GM12873 (cell line): ENCODE measurements around the gene EML4.

Experiments used
- TF ChIP-seq, protein P1 (sequence below): IDR thresholded peaks from 2 replicates; pipeline ENCODE4 v1.5.1; 2012; ENCODE audit warnings: low read depth, mild to moderate bottlenecking, moderate library complexity, low read length, control low read depth; ENCODE audit not compliant: insufficient read depth; ENCODE audit errors: missing control alignments

The EML4 gene

DNA sequence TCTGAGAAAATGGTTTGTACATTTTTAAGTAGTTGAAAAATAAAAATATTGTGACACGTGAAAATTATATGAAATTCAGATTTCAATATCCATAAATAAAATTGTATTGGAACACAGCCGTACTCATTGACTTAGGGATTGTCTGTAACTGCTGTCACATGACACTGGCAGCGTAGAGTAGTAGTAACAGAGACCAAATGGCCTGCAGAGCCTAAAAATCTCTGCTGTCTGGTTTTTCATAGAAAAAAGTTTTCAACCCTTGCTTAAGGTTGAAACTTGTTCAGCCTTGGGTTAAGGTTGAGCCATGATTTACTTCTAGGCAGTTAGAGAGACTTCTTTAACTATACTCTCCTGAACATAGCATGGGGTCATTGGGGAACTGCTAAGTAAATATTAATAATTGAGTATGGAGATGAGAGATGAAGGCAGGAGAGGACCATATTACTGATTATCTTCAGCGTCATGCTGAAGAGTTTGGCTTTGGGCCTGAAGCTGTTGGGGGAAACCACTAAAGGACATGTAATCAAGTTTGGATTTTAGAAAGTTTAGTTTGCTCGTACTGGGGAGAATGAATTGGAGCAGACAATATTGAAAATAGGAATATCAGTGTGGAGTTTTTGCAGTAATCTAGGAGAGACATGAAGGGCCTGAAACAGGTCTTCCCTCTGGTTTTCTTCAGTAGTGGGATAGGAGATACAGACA lies 16.2 kb downstream of the EML4 start:
- TF ChIP-seq, protein P1, sequence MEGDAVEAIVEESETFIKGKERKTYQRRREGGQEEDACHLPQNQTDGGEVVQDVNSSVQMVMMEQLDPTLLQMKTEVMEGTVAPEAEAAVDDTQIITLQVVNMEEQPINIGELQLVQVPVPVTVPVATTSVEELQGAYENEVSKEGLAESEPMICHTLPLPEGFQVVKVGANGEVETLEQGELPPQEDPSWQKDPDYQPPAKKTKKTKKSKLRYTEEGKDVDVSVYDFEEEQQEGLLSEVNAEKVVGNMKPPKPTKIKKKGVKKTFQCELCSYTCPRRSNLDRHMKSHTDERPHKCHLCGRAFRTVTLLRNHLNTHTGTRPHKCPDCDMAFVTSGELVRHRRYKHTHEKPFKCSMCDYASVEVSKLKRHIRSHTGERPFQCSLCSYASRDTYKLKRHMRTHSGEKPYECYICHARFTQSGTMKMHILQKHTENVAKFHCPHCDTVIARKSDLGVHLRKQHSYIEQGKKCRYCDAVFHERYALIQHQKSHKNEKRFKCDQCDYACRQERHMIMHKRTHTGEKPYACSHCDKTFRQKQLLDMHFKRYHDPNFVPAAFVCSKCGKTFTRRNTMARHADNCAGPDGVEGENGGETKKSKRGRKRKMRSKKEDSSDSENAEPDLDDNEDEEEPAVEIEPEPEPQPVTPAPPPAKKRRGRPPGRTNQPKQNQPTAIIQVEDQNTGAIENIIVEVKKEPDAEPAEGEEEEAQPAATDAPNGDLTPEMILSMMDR, result no peak

DNA sequence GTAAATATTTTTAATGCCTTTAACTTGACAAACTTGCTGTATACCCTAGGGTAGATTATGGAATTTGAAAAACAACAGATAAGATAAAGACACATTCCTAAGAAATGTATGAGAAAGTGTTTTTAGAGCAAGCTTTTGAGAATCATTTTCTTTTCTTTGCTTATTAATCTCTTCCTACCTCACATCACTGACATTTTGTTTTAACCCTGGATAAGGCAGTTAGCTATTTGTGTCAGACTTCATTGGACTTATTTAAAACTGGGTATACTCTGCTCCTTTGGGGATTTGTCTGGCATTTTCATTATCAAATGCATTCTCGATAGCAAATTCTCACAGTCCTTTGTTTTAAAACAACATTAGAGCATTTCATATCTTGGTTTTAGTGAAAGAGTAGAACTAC lies 17.2 kb downstream of the EML4 start:
- TF ChIP-seq, protein P1, result no peak

DNA sequence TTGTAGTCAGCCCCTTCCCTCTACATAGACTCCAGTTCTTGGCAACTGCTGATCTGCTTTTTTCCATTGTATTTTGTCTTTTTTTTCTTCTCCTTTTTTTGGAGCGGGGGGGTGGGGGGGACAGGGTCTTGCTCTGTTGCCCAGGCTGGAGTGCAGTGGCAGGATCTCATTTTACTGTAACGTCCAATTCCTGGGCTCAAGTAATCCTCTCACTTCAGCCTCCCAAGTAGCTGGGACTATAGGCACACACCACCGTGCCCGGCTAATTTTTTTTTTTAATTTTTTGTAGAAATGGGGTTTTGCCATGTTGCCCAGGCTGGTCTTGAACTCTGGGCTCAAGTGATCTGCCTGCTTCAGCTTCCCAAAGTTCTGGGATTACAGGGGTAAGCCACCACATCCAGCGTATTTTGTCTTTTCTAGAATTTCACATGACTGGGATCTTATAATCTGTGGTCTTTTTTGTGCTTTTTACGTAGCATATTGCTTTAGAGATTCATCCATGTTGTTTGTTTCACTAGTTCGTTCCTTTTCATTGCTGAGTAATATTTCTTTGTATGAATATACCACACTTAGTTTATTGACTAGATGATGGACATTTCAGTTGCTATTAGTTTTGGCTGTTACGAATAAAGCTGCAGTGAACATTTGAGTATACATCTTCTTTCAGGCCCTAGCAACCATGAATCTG lies 17.9 kb downstream of the EML4 start:
- TF ChIP-seq, protein P1, result no peak

DNA sequence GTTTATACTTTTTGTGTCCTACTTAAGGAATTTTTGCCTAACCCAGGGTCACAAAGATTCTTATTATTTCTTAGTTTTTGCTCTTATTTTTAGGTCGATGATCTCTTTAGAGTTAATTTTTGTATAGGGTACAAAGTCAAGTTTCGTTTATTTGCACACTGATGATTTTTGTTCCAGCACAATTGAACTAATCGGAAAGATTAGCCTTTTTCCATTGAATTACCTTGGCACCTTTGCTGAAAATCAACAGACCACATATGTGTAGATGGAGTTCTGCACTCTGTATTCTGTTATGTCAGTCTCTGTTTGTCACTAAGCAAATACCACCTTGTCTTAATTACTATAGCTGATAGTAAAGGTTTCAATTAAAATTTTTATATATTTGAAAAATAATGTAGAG lies 18.7 kb downstream of the EML4 start:
- TF ChIP-seq, protein P1, result no peak

DNA sequence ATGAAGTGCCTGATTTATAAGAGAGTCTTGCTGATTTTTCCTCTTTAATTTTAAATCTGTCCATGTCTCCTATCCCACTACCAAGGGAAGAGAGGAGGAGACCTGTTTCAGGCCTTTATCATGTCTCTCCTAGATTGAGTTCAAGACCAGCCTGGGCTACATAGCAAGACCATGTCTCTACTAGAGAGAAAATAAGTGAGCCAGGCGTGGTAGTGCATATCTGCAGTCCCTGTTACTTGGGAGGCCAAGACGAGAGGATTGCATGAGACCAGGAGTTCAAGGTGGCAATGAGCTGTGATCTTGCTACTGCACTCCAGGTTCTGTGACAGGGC lies 20.0 kb downstream of the EML4 start:
- TF ChIP-seq, protein P1, result no peak

DNA sequence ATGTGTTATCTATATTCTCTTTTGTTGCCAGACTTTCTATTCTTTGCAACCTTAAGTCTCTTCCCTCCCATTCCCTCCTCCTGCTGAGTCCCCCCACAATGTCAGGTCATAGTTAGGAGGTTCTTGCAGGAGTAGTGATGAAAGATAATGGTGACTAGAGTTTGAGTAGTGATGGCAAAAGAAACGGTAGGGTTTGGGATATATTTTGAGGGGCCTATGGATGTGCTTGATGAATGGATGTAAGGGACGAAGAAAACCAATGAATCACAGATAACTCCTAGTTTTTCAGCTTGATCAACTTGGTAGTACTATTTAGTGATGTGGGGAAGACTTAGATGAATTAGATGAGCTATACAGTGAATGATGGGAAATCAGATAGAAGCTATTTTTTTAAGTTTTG lies 21.0 kb downstream of the EML4 start:
- TF ChIP-seq, protein P1, result no peak

DNA sequence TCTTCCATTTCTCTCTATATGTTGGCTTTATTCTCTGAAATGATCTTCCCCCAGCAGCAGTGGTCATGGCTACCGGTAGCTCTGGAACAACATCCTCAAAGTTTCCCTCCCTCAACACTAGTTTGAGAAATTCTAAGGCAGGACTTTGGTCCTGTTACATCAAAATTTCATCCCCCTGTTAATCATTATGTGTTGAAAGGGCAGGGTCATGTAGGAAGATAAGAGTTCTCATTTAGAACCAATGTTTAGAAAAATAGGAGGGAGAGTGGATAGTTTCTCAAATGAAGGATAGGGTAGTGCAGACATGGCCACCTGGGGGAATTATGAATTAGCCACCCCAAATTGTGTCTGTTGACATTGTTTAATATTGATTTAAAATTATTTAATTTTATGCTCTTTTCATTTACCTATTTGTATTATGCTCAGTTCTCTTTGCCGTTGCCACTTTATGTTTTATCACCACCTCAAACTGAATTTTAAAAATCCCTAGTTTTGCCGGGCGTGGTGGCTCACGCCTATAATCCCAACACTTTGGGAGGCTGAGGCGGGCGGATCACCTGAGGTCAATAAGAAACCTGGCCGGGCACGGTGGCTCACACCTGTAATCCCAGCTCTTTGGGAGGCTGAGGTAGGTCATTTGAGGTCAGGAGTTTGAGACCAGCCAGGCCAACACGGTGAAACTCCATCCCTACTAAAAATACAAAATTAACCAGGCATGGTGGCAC lies 22.3 kb downstream of the EML4 start:
- TF ChIP-seq, protein P1, result no peak
